IMR-90 (cell line): Measurements from ENCODE around the gene NXPH2. TPM values are rescaled to one million over a fixed set of nuclear protein-coding genes. Genes with fewer than 3 reads are reported as not detected.

Experiments
- ATAC-seq: fragments of 200-7000 bp; cut with Tn5 transposase; 2 replicates; pipeline ENCODE4 v1.9.1; 2020; ENCODE audit warnings: low read depth, mild to moderate bottlenecking, moderate library complexity
- BruUV-seq: library from RNA; stranded (reverse); fragments of 400-500 nt; replicated peaks from 2 replicates; lab custom pipeline; 2021; lab: Mats Ljungman, UMichigan
- CTCF ChIA-PET: fragments of 300-600 bp; formaldehyde crosslinking; extraction: SDS; loops from one replicate; lab custom pipeline; 2021; ENCODE audit warnings: antibody characterized with exemption; lab: Yijun Ruan, JAX
- POLR2A ChIA-PET: fragments of 300-600 bp; sonication (Branson Sonifier 250); formaldehyde crosslinking; loops from one replicate; lab custom pipeline; 2022; ENCODE audit warnings: antibody characterized with exemption; ENCODE audit not compliant: unreplicated experiment; lab: Charles Lee
- DNase-seq: peaks from one replicate; pipeline ENCODE4 v3.0.0; 2013
- H2AFZ ChIP-seq: replicated peaks from 2 replicates; pipeline ENCODE3; 2013; ENCODE audit warnings: low read length, mild to moderate bottlenecking; ENCODE audit not compliant: poor library complexity
- H2AK5ac ChIP-seq: 2 replicates; pipeline ENCODE4 v1.6.1; 2013; ENCODE audit warnings: low read depth, low read length, inconsistent platforms
- H2AK9ac ChIP-seq: replicated peaks from 2 replicates; pipeline ENCODE3; 2013; ENCODE audit warnings: mild to moderate bottlenecking, low read depth, low read length, moderate library complexity; ENCODE audit not compliant: poor library complexity
- H2BK120ac ChIP-seq: 2 replicates; pipeline ENCODE4 v1.6.1; 2013; ENCODE audit warnings: low read depth, low read length, inconsistent platforms
- H2BK15ac ChIP-seq: 3 replicates; pipeline ENCODE4 v1.6.1; 2013; ENCODE audit warnings: low read depth, low read length, inconsistent platforms
- H2BK20ac ChIP-seq: 2 replicates; pipeline ENCODE4 v1.6.1; 2013; ENCODE audit warnings: low read depth, mild to moderate bottlenecking, inconsistent platforms, low read length, moderate library complexity
- H2BK5ac ChIP-seq: 2 replicates; pipeline ENCODE4 v1.6.1; 2013; ENCODE audit warnings: mild to moderate bottlenecking, low read depth, low read length, inconsistent platforms; ENCODE audit not compliant: poor library complexity, severe bottlenecking
- H3K14ac ChIP-seq: replicated peaks from 2 replicates; pipeline ENCODE4 v1.6.1; 2013; ENCODE audit warnings: low read depth, low read length, inconsistent platforms
- H3K18ac ChIP-seq: 2 replicates; pipeline ENCODE4 v1.6.1; 2013; ENCODE audit warnings: low read depth, low read length, control low read depth
- H3K23ac ChIP-seq: 2 replicates; pipeline ENCODE4 v1.6.1; 2013; ENCODE audit warnings: low read depth, low read length, inconsistent platforms
- H3K27ac ChIP-seq: 2 replicates; pipeline ENCODE4 v1.5.1; 2013; ENCODE audit warnings: mild to moderate bottlenecking, control low read depth, low read length; ENCODE audit not compliant: insufficient read depth
- H3K27me3 ChIP-seq: 2 replicates; pipeline ENCODE4 v1.6.1; 2013; ENCODE audit warnings: low read length; ENCODE audit not compliant: control insufficient read depth, insufficient read depth
- H3K36me3 ChIP-seq: 2 replicates; pipeline ENCODE4 v1.6.1; 2013; ENCODE audit warnings: low read length, mixed read lengths; ENCODE audit not compliant: control insufficient read depth, insufficient read depth
- H3K4ac ChIP-seq: 2 replicates; pipeline ENCODE4 v1.6.1; 2013; ENCODE audit warnings: low read depth, low read length, inconsistent platforms
- H3K4me1 ChIP-seq: 2 replicates; pipeline ENCODE4 v1.6.1; 2013; ENCODE audit warnings: low read length, mixed read lengths; ENCODE audit not compliant: control insufficient read depth, insufficient read depth
- H3K4me2 ChIP-seq: 2 replicates; pipeline ENCODE4 v1.6.1; 2013; ENCODE audit warnings: low read depth, mild to moderate bottlenecking, control low read depth, low read length, moderate library complexity
- H3K4me3 ChIP-seq: 2 replicates; pipeline ENCODE4 v1.5.1; 2013; ENCODE audit warnings: low read depth, mild to moderate bottlenecking, control low read depth, low read length, moderate library complexity; ENCODE audit not compliant: insufficient read depth
- H3K56ac ChIP-seq: 2 replicates; pipeline ENCODE4 v1.6.1; 2013; ENCODE audit warnings: low read length, inconsistent platforms; ENCODE audit not compliant: insufficient read depth; ENCODE audit errors: extremely low read depth
- H3K79me1 ChIP-seq, 2 experiments: 2 replicates each; pipeline ENCODE4 v1.6.1; 2013; ENCODE audit warnings: low read length in 2 of 2, inconsistent platforms in 1 of 2, low read depth in 1 of 2
- H3K9ac ChIP-seq: 2 replicates; pipeline ENCODE4 v1.6.1; 2013; ENCODE audit warnings: low read depth, low read length, control low read depth
- H3K9me1 ChIP-seq: 2 replicates; pipeline ENCODE4 v1.6.1; 2013; ENCODE audit warnings: low read length, inconsistent platforms; ENCODE audit not compliant: insufficient read depth
- H3K9me3 ChIP-seq: 2 replicates; pipeline ENCODE4 v1.6.1; 2013; ENCODE audit warnings: low read length; ENCODE audit not compliant: control insufficient read depth, insufficient read depth
- H4K20me1 ChIP-seq: 2 replicates; pipeline ENCODE4 v1.6.1; 2013; ENCODE audit warnings: low read length, inconsistent platforms; ENCODE audit not compliant: insufficient read depth
- H4K5ac ChIP-seq: 2 replicates; pipeline ENCODE4 v1.6.1; 2013; ENCODE audit warnings: mild to moderate bottlenecking, low read depth, low read length, control low read depth
- H4K8ac ChIP-seq, 2 experiments: 2 replicates each; pipeline ENCODE4 v1.6.1; 2013; ENCODE audit warnings: low read depth in 2 of 2, low read length in 2 of 2, control low read depth in 1 of 2, inconsistent platforms in 1 of 2
- H4K91ac ChIP-seq: 2 replicates; pipeline ENCODE4 v1.6.1; 2013; ENCODE audit warnings: low read depth, low read length, inconsistent platforms; ENCODE audit not compliant: insufficient read depth
- CHD1 ChIP-seq: IDR thresholded peaks from 2 replicates; pipeline ENCODE4 v1.6.1; 2012; ENCODE audit warnings: low read depth, low read length, improper control_type of control experiment
- POLR2A ChIP-seq: IDR thresholded peaks from 2 replicates; pipeline ENCODE4 v1.6.1; 2012; ENCODE audit warnings: mild to moderate bottlenecking, low read depth, low read length
- RCOR1 ChIP-seq: IDR thresholded peaks from 2 replicates; pipeline ENCODE4 v1.6.1; 2012; ENCODE audit warnings: mild to moderate bottlenecking, low read length, improper control_type of control experiment; ENCODE audit not compliant: insufficient replicate concordance
- SMC3 ChIP-seq: fragments of 150-350 bp; IDR thresholded peaks from 2 replicates; pipeline ENCODE4 v1.6.1; 2016; ENCODE audit warnings: low read depth, mild to moderate bottlenecking, antibody characterized with exemption, low read length, moderate library complexity
- WGBS, 2 experiments: methylation state at CpG; one replicate each; pipeline versions ENCODE4 v1.1.5 to v1.1.7; 2013; ENCODE audit warnings: missing lambda C conversion rate in 2 of 2; ENCODE audit not compliant: insufficient read length in 1 of 2; ENCODE audit errors: extremely low coverage in 2 of 2; 5-methylcytosine and 5-hydroxymethylcytosine counted together
- dilution Hi-C: fragments of 300-500 bp; cut with HindIII; formaldehyde crosslinking; loops from one replicate; pipeline ENCODE4 v1.14.3; 2018; ENCODE audit warnings: low sequenced_read_pairs; ENCODE audit not compliant: unreplicated experiment
- in situ Hi-C: fragments of 300-500 bp; cut with MboI; formaldehyde crosslinking; loops from 3 replicates; pipeline ENCODE4 v1.14.3; 2019; ENCODE audit warnings: low sequenced_read_pairs, inconsistent platforms, mixed read lengths
- intact Hi-C: fragments of 100-400 bp; cut with micrococcal nuclease; formaldehyde crosslinking; loops from 2 replicates; pipeline ENCODE4 v1.10.0; 2022
- polyA plus RNA-seq, 3 experiments: library from polyadenylated mRNA; depleted of rRNA; stranded (reverse); fragments of >200 nt; gene quantifications; 2 replicates each; pipeline ENCODE4 v1.2.3, GENCODE V29; 2012; ENCODE audit warnings: low replicate concordance in 1 of 3
- total RNA-seq: library from RNA; depleted of rRNA; stranded (reverse); fragments of >200 nt; gene quantifications from 2 replicates; pipeline ENCODE4 v1.2.3, GENCODE V29; 2012

NXPH2 gene
- total and polyA plus RNA-seq, 2 of the 4 experiments (the other 2 are of a cell fraction) = not detected

DNA sequence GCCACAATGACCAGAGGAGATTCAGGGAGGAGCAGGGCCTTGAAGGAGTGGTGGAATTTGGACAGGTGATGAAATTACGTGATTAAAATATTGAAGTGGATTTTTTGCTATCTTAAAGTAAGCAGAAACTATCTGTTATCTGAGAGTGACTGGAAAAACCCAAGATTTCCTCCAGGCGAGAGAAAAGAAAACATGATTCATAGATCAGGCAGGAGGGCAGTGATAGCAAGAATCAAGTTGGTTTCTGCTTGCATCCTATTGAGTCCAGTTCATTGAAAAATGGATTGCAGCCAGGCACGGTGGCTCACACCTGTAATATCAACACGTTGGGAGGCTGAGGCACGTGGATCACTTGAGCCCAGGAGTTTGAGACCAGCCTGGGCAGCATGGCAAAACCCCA is 127.8 kb downstream of the NXPH2 start:
- in situ Hi-C loops (no loop called here), intact Hi-C loops (no loop called here), dilution Hi-C loops (no loop called here)
- Histone ChIP-seq H4K5ac (no peak overlapping the region), H4K91ac (no peak overlapping the region), H3K9me3 (no peaks in the 10 kb centered on the region), H3K4me3 (no peak overlapping the region), H3K9me1 (no peaks in the 10 kb centered on the region), H2BK15ac (no peak overlapping the region), H3K4me2 (no peak overlapping the region), H2BK120ac (no peak overlapping the region), H3K23ac (no peak overlapping the region), H3K9ac (no peak overlapping the region), H2BK20ac (no peak overlapping the region), H2AK9ac (no peak overlapping the region), H3K79me1 (no peaks in the 10 kb centered on the region), H2BK5ac (no peak overlapping the region), H3K4me1 (no peaks in the 10 kb centered on the region), H3K14ac (no peak overlapping the region), H4K20me1 (no peaks in the 10 kb centered on the region), H3K27ac (no peak overlapping the region), H3K18ac (no peak overlapping the region), H3K56ac (no peak overlapping the region), H2AK5ac (no peak overlapping the region), H2AFZ (no peak overlapping the region), H4K8ac (no peak overlapping the region), H3K27me3 (no peaks in the 10 kb centered on the region), H3K4ac (no peak overlapping the region), H3K36me3 (no peaks in the 10 kb centered on the region)
- ATAC-seq (no peak), DNase-seq (no peak)
- BruUV-seq = no TSS peak
- TF ChIP-seq POLR2A (no peak), RCOR1 (no peak), CHD1 (no peak), SMC3 (no peak)
- WGBS, 2 experiments = 57% methylated on average over 2 of the region's 5 CpGs; no CpG with 5 or more reads in 1 of the 2 experiments
- POLR2A ChIA-PET = no interaction called here
- CTCF ChIA-PET = no interaction called here
